HG02973 (cell line): ENCODE data around the gene FBXW12.

Experiments
- ATAC-seq: cut with Tn5 transposase; IDR thresholded peaks from one replicate; pipeline ENCODE4 v1.9.1; 2021; ENCODE audit warnings: moderate library complexity; ENCODE audit not compliant: unreplicated experiment

FBXW12 gene

DNA sequence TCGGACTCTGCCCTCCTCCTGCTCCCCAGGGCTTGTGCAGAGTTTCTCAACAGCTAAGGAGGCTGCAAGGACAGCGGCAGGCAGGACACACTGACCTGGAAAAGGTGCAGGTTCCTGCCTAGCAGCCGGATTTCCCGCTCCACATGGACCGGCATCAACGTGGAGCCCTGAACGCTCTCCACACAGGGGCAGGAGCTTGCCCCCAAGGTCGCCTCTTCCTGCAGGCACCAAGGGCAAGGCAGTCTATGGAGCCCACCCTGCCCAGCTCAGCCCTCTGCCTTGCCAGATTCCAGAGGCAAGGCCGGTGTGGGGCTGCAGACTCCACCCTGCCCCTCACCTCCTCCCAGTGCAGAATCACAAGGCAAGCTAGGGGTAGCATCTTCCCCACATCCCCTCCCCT, 47.1 kb downstream of the FBXW12 start:
- no peak for ATAC-seq

- no peak for ATAC-seq
Observed at GRCh38 chr3:48419597-48419996, 47.6 kb downstream of the FBXW12 start.

- ATAC-seq: no peak
Observed at GRCh38 chr3:48420561-48420960, 48.5 kb downstream of the FBXW12 start.

DNA sequence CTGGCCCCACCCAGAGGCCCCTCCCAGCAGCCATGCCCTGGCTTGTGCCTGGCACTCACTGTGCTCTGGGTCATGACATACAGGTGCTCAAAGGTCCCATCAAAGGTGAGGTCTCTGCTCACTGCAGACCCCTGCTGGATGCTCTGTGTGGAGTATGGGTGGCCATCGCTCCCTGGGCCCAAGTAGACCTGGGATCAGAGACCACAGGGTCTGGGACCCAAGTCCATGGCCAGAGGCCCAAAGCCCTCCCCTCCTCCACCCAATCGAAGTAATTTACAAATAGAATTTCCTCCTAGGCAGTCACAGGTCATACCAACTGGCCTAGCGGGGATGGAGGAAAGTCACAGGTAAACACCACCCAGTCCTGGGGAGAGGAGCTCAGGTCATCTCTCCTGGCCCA, 50.3 kb downstream of the FBXW12 start:
- no peak for ATAC-seq

- no peak for ATAC-seq
Observed at GRCh38 chr3:48422681-48423080, 50.7 kb downstream of the FBXW12 start.

GRCh38 chr3:48423241-48423882, 51.3 kb downstream of the FBXW12 start:
- no peak for ATAC-seq

DNA sequence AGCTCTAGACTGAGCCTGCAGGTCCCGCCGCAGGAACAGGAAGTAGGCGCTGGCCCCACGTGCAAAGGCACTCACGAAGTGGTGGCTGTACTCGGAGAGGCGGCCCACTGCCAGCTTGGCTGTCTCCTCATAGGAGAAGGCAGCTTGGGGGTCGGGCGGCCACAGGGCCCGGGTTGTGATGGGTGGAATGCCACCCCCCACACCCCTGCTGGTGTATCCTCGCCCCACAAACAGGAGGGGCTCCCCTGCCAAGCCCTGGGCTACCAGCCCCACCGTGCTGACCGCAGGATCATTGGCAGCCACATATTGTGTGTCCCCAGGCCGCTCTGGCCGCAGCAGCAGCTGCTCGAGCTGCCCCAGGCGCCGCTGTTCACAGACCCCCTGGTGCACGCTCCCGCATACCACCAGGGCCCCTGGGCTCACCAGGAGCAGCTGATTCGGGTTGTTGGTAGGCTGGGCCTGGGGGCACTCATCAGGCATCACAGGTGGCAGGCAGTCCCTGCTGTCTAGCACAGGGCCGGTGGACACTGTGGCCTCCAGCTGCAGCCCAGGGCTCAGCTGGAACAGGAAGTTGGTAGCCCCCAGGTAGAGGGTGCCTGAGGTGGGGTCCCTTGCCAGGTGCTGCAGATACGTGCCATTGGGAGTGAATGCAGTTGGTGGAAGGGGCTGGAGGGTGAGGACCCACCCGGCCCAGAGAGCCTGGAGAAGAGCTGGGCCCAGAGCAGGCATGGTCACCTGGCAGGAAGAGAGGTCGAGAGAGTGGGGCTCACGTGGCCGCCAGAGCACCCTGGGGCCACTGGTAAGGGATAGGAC, 52.1 kb downstream of the FBXW12 start:
- ATAC-seq: no peak

DNA sequence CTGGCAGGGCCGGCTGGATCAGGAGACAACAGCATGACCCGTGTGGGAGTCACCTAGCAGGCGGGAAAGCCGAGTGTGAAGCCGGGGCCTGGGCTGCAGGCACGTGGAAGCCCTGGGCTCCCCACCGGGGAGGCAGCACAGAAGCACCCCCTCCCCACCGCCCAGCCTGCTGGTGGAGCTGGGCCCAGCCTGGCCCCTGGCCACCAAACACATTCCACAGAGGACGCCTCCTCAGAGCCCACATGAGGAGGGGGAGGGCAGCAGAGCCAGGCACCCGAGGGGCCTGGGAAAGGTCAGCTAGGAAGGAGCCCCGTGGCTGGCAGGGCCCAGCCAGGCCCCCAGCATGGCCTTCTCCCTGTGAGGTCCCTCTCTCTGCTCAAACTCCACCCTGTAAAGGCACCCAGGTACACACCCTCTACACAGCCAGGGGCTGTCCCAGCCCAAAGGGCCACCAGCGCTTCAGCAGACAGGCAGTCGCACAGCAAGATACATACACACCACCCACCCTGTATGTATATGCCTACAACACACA, 53.3 kb downstream of the FBXW12 start:
- ATAC-seq: no peak

GRCh38 chr3:48426401-48426909, 54.4 kb downstream of the FBXW12 start:
- no peak for ATAC-seq

- no peak for ATAC-seq
Observed at GRCh38 chr3:48426944-48427629, 55.1 kb downstream of the FBXW12 start.

DNA sequence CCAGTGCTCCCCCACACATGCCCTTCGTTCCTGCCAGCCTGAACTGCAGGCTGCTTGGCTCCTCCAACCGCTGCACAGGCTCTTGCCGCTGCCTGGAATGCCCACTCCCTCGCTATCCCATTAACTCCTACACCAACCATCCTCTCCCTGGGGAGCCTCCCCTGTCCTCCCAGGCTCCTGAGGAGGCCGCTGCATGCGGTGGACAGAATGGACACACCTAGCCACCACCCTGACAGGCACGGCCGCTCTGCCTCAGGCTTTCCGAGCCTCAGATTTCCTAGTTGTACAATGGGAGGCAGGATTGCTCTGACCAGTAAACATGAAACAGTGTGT, 55.6 kb downstream of the FBXW12 start:
- ATAC-seq: no peak

DNA sequence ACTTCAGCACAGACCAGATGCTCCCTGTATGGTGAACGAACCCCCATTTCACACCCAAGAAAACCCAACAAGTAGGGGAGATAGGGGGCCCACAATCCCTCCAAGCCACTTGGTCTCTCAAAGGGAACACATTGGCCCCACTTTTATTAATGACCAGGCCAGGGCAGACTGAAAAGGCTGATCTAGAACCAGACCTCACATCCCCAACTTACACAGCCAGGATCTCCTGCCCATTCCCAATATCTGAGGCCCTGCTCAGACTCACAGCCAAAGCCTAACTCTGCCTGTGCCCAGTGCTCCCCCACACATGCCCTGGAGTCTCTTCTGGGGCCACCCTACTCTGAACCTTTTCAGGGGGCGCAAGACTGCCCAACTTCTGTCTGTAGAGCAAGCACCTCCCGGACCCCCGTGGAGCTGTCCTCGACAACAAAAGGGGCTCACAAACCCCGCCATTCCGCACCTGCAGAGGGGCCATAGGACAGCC, 56.1 kb downstream of the FBXW12 start:
- ATAC-seq: no peak

GRCh38 chr3:48428572-48429316, 56.7 kb downstream of the FBXW12 start:
- ATAC-seq: no peak

DNA sequence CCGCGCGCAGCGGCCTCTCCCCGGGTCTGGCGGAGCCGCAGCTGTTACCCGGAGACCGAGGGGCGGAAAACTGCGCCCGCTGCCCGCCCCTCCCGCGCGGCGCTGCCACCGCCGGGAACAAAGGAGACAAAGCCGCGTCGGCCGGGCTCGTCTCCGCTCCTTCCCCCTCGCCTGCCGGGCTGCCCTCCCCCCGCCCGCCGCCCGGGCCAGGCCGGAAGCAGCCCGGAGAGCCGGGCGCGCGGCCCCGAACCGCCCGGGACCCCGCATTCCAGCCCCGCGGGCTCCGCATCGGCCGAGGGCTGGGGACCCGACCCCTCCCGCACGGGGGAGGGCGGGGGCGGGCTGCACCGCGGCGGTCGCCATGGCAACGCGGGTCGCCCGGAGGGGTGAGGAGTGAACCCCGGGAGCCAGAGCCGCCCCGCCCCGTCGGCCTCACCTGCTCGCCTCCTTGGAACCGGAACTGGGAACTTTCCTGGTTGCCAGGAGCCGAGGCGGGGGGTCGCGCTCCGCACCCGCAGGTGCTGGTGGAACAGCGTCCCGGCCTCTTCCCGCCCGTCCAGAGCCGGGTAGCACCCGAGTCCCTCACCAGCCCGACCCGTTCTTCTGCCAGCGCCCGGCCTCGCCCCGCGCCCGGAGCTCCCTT, 57.4 kb downstream of the FBXW12 start:
- ATAC-seq: no peak

GRCh38 chr3:48429960-48430707, 58.1 kb downstream of the FBXW12 start, which contains the start of gene PLXNB1:
Gene PLXNB1, minus strand, starts transcription at chr3:48430086. Its CDS starts 5,475 bp downstream, at chr3:48424611.
- no peak for ATAC-seq

DNA sequence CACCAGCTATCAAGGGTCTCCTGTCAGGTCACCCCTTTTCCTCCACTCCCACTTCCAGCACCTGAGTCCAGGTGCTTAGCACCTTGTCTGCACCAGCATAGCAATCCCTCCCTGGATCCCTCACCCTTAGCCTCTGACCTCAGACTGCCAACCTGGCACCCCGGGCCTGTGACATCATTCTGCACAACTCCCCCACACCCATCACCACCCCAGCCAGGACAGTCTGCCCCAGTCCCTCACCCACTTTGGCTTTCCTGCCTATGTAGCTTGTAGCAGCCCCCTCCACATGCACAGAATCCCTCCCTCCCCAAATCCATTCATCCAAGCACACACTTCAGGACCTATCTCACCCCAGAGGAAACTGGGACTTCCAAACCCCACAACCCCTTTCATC, 58.7 kb downstream of the FBXW12 start:
- no peak for ATAC-seq

- ATAC-seq: no peak
Observed at GRCh38 chr3:48431224-48432029, 59.4 kb downstream of the FBXW12 start.
